Kidney (tissue), 14 donors: ENCODE data around the gene SUCLA2. TPM values are rescaled to one million over a fixed set of nuclear protein-coding genes. Genes with fewer than 3 reads are reported as not detected.

ENCODE experiments used
- DNase-seq, 5 donors: peaks; one replicate each; pipeline ENCODE4 v3.0.0-alpha.2; 2013 to 2020
- FAIRE-seq: peaks from 2 replicates; lab custom pipeline; 2012; peaks lifted over from hg19 to GRCh38; lab: Jason Lieb, UNC
- H3K27ac ChIP-seq, 2 donors: one replicate each; pipeline ENCODE4 v1.7.0; 2013; ENCODE audit warnings: low read depth in 2 of 2, low read length in 2 of 2, inconsistent platforms in 1 of 2
- H3K27me3 ChIP-seq: one replicate; pipeline ENCODE4 v1.7.1; 2013; ENCODE audit warnings: low read length, inconsistent platforms; ENCODE audit not compliant: control insufficient read depth, insufficient read depth
- H3K36me3 ChIP-seq, 3 donors: one replicate each; pipeline versions ENCODE4 v1.7.0 to v1.7.1; 2013; ENCODE audit warnings: low read length in 3 of 3, control low read depth in 1 of 3, inconsistent platforms in 1 of 3; ENCODE audit not compliant: insufficient read depth in 3 of 3, control insufficient read depth in 2 of 3
- H3K4me1 ChIP-seq, 3 donors: one replicate each; pipeline versions ENCODE4 v1.7.0 to v1.7.1; 2013; ENCODE audit warnings: low read length in 3 of 3, inconsistent platforms in 1 of 3, low read depth in 1 of 3; ENCODE audit not compliant: control insufficient read depth in 2 of 3, insufficient read depth in 2 of 3
- H3K4me3 ChIP-seq, 3 donors: one replicate each; pipeline versions ENCODE4 v1.7.0 to v1.8.1; 2013; ENCODE audit warnings: low read length in 3 of 3, control low read depth in 1 of 3, inconsistent platforms in 1 of 3
- H3K9ac ChIP-seq, 3 donors: one replicate each; pipeline versions ENCODE4 v1.7.0 to v1.7.1; 2013; ENCODE audit warnings: low read length in 3 of 3, control low read depth in 1 of 3, inconsistent platforms in 1 of 3
- H3K9me3 ChIP-seq, 3 donors: one replicate each; pipeline versions ENCODE4 v1.7.0 to v1.7.1; 2013; ENCODE audit warnings: low read length in 3 of 3, control low read depth in 1 of 3, inconsistent platforms in 1 of 3; ENCODE audit not compliant: control insufficient read depth in 2 of 3, insufficient read depth in 1 of 3
- CTCF ChIP-seq: IDR thresholded peaks from 3 replicates; pipeline ENCODE4 v1.5.1; 2012; ENCODE audit warnings: mild to moderate bottlenecking, moderate library complexity, borderline replicate concordance; ENCODE audit not compliant: insufficient read depth; ENCODE audit errors: extremely low read depth
- intact Hi-C: fragments of 100-400 bp; cut with DNase I; formaldehyde crosslinking; loops from one replicate; pipeline ENCODE4 v1.11.1; 2022
- polyA plus RNA-seq: library from polyadenylated mRNA; stranded (reverse); fragments of 350-450 nt; fragmentation: Illumina TruSeq; extraction: RNeasy Lipid Tissue Mini Kit (QIAGEN cat#74804); gene quantifications from one replicate; pipeline ENCODE4 v1.2.3, GENCODE V29; 2014; ENCODE audit warnings: low read depth, low replicate concordance; ENCODE audit not compliant: insufficient read depth
- total RNA-seq: library from RNA; stranded (reverse); fragmentation: NEBNext Ultra II Directional; extraction: Animal tissue kit (Norgen Biotek cat#: 25700); gene quantifications from one replicate; pipeline ENCODE4 v1.2.1, GENCODE V29; 2021
- donor health status: control.
- donor health status: control.
- donor health status: control.
- donor health status: control.
- donor health status: control.
- donor health status: DM: yes; HTN: yes; CAD: no.
- donor health status: Normal renal cell carcinoma (clear cell type).

The SUCLA2 gene
- total and polyA plus RNA-seq, 2 donors from 2014 or later = 50.7 to 70.4 TPM

GRCh38 chr13:47896546-47896945 is 104.5 kb downstream of the SUCLA2 start:
- no peak overlapping the region for H3K4me3 ChIP-seq
- H3K9me3 ChIP-seq = no peaks in the 10 kb centered on the region
- no peaks in the 10 kb centered on the region for H3K36me3 ChIP-seq
- intact Hi-C loops = no loop called here
- no peak overlapping the region for H3K9ac ChIP-seq
- H3K27ac ChIP-seq = no peak overlapping the region
- no peaks in the 10 kb centered on the region for H3K27me3 ChIP-seq
- TF ChIP-seq CTCF = no peak
- H3K4me1 ChIP-seq = no peaks in the 10 kb centered on the region
- FAIRE-seq (no peak), DNase-seq (no peak)

GRCh38 chr13:47896111-47896510 is 105.0 kb downstream of the SUCLA2 start:
- FAIRE-seq (no peak), DNase-seq (no peak)
- Histone ChIP-seq H3K9me3 (no peaks in the 10 kb centered on the region), H3K27ac (no peak overlapping the region), H3K4me1 (no peaks in the 10 kb centered on the region), H3K27me3 (no peaks in the 10 kb centered on the region), H3K9ac (no peak overlapping the region), H3K4me3 (no peak overlapping the region), H3K36me3 (no peaks in the 10 kb centered on the region)
- no peak for TF ChIP-seq CTCF
- intact Hi-C loops = no loop called here

DNA sequence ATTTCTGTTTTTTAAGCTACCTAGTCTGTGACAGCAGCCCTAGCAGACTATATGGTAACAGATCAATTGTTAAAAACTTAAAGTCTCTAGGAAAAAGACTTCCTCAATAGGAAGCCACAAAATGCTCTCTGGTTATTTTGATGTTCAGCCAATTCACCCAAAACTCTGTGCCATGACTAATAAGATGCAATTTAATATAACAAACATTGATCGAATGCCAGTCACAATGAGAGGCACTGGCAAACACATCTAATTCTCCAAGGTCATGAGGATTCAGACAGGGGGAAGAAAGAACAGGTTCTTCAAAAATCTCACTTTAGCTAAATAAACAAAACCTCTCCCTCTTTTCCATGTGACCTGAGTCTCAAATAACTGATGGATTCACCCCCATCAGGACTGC is 107.5 kb downstream of the SUCLA2 start:
- no peaks in the 10 kb centered on the region for H3K36me3 ChIP-seq
- H3K4me3 ChIP-seq = no peak overlapping the region
- no peaks in the 10 kb centered on the region for H3K27me3 ChIP-seq
- no peak overlapping the region for H3K9ac ChIP-seq
- H3K4me1 ChIP-seq = no peaks in the 10 kb centered on the region
- TF ChIP-seq CTCF = no peak
- H3K9me3 ChIP-seq = no peaks in the 10 kb centered on the region
- FAIRE-seq (no peak), DNase-seq (no peak)
- H3K27ac ChIP-seq = no peak overlapping the region
- intact Hi-C loops = no loop called here

Other genes starting within 250 kb of the SUCLA2 start
- gene NUDT15, start 36.5 kb upstream of the SUCLA2 start, total RNA-seq = 11.9 TPM
- gene NUDT15, start 36.5 kb upstream of the SUCLA2 start, polyA plus RNA-seq = 19.7 TPM
- 50.8 TPM for gene MED4, start 93.8 kb upstream of the SUCLA2 start, total RNA-seq
- gene MED4, start 93.8 kb upstream of the SUCLA2 start, polyA plus RNA-seq = 54.3 TPM
- 1,431 TPM for gene ITM2B, start 231.9 kb upstream of the SUCLA2 start, total RNA-seq
- gene ITM2B, start 231.9 kb upstream of the SUCLA2 start, polyA plus RNA-seq = 2,443 TPM